ENCODE measurements around the gene ALKBH6. TPM values are rescaled to one million over a fixed set of nuclear protein-coding genes. Genes with fewer than 3 reads are reported as not detected.
"Not testable (repeated sequence)": the region's sequence is repeated elsewhere in the genome, so short reads cannot be mapped to it uniquely, and the experiment has no call there.

Gene ALKBH6
- total RNA-seq: 18.2 and 33.9 TPM in 2 replicates
- 29.9 TPM for polyA plus RNA-seq (2012)

- peak; percentile 99 for DNase-seq (ENCODE audit: low read depth)
These were observed at the start of gene ALKBH6 for GRCh38 chr19:36014012-36014924. TSS of gene ALKBH6 (minus strand) at chr19:36014213. CDS start at chr19:36013397, 816 bp downstream.

GRCh38 chr19:36061367-36061766 lies 47.4 kb upstream of the ALKBH6 start:
- DNase-seq (ENCODE audit: low read depth): no peak

- peak; percentile 61 for DNase-seq (ENCODE audit: low read depth)
These were observed 46.4 kb upstream of the ALKBH6 start for GRCh38 chr19:36060430-36060829.

DNA sequence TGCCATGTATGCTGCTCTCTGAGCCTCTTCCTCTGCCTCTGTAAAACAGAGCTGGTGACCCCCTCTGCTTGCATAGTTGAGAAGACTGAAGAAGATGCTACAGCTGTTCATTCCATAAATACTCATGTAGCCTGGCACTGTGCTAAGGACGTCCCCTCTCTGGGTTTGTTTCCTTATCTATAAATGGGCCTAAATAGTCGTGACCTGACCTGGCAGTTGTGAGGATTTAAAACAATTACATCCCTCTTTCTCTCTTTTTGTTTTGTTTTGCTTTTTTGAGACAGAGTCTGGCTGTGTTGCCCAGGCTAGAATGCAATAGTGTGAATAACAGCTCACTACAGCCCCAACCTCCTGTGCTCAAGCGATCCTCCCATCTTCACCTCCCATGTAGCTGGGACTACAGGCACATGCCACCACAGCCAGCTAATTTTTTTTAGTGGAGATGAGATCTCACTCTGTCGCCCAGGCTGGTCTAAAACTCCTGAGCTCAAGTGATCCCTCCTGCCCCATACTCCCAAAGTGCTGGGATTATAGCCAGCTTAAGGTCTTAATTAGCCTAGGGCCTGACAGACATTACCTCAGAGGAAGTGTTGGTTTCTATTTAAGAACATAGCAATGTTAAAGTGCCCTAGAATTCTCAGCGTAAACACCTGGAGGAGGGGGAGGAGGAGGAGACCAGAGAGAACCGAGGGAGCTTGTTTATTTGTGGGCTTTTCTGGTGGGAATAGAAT lies 45.3 kb upstream of the ALKBH6 start:
- DNase-seq (ENCODE audit: low read depth): peak; percentile 80

- peak; percentile 13 for DNase-seq (ENCODE audit: low read depth)
These were observed 44.6 kb upstream of the ALKBH6 start for GRCh38 chr19:36058481-36059179.

GRCh38 chr19:36054733-36055686 lies 41.0 kb upstream of the ALKBH6 start, which contains the start of gene WDR62:
TSS of gene WDR62 (plus strand) at chr19:36054897. CDS start at chr19:36054972, 75 bp downstream.
- peak; percentile 93 for DNase-seq (ENCODE audit: low read depth)

GRCh38 chr19:36054119-36054732 lies 40.2 kb upstream of the ALKBH6 start, which contains the start of gene THAP8:
TSS of gene THAP8 (minus strand) at chr19:36054285. CDS start at chr19:36054217, 68 bp downstream.
- DNase-seq (ENCODE audit: low read depth): peak; percentile 100

DNA sequence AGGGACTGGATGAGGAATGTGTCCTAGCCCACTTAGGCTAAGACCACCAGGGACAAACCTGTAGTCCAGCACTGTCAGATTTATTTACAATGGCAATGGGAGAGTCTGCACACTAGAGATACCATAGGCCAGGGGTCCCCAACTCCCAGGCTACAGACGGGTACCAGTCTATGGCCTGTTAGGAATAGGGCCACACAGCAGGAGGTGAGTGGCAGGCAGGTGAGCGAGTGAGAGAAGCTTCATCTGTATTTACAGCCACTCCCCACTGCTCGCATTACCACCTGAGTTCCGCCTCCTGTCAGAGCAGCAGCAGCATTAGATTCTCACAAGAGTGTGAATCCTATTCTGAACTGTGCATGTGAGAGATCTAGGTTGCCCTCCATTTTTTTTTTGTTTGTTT lies 37.6 kb upstream of the ALKBH6 start:
- DNase-seq (ENCODE audit: low read depth): no peak

- DNase-seq (ENCODE audit: low read depth): no peak
These were observed 37.2 kb upstream of the ALKBH6 start for GRCh38 chr19:36051236-36051635.

DNA sequence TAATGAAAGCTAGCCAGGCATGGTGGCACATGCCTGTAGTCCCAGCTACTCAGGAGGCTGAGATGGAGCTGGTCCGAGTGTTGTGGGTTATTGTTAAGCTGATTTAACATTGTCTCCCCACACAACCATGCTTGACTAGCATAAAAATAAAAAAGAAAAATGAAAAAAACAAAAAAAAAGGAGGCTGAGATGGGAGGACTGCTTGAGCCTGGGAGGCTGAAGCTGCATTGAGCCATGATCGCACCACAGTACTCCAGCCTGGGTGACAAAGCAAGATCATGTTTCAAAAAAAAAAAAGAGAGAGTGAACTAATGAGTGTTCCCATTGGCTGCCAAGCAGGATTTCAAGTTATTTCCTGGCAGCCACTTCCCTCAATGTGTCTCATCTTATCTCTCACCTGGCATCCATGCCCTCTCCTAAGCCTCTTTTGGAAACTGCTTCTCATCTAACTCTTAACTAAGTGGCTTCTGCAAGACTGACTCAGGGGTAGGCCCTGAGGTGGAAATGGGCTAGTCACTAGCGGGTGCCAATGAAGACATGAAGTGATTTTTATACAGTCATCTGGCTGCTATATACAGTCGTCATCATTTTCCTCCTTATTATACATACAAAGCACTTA lies 35.2 kb upstream of the ALKBH6 start:
- no peak for DNase-seq (ENCODE audit: low read depth)

GRCh38 chr19:36047835-36048234 lies 33.8 kb upstream of the ALKBH6 start:
- no peak for DNase-seq (ENCODE audit: low read depth)

DNA sequence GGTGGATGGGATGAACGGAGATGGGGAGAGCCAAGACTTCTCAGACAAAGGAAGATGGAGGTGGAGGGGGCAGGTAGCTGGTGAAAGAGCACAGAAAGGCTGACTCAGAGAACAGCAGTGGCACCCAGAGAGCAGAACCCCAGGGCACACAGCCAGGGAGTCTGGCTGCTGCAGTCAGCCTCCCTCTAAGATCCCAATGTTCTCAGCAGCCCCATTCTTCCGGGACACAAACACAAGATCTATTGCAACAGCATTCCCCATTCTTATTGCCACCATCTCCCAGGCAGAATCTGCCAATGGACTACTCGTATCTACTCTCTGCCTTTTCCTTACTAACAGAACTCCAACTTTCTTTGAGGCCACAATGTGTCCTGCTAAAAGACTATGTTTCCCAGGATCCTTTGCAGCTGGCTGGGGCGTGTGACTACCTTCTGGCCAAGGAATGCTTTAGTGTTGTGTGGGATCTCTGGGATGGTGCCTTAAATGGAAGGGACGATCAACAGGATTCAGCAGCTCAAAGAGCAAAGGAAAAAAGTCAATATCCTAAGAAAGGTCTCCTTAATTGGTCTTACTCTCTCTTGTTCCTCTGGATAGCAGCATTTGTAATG lies 32.5 kb upstream of the ALKBH6 start:
- no peak for DNase-seq (ENCODE audit: low read depth)

DNA sequence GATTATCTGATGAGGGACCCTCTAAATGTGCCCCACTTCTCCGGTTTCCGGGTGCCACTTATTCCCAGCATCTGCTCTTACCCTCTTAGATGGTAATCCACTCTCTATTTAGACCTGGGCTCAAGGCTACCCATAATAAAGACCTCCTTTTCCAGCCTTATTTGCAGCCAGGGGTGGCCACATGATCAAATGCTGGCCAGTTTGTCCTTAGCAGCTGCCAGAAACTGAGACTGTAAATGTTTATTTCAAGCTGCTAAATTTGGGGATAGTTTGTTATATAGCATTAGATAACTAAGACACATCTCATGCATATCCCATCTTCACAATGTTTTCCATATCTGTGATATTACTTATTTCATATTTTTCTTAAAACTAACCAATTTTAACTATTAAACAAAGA lies 29.9 kb upstream of the ALKBH6 start:
- DNase-seq (ENCODE audit: low read depth): no peak

DNA sequence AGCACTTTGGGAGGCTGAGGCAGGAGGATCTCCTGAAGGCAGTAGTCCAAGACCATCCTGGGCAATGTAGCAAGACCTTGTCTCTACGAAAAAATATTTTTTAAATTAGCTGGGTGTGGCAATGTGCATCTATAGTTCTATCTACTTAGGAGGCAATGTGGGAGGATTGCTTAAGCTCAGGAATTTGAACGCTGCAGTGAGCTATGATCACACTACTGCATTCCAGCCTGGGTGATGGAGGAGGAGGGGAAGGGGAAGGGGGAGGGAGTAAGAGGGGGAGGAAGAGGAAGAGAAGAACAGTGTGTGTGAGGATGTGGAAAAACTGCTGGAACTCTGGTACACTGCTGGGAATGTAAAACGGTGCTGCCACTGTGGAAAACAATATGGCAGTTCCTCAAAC lies 27.8 kb upstream of the ALKBH6 start:
- peak; percentile 22 for DNase-seq (ENCODE audit: low read depth)

DNA sequence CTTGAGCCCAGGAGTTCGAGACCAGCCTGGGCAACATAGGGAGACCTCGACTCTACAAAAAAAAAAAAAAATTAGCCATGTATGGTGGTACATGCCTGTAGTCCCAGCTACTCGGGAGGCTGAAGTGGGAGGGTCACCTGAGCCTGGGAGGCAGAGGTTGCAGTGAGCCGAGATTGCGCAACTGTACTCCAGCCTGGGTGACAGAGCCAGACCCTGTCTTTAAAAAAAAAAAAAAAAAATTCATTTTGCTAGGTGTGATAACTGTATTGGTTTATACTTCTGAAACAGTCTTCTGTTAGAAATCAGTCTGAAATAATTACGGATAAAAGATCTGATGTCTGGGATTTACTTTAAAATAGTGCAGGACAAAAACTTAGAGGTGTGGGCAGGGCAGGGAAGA lies 27.1 kb upstream of the ALKBH6 start:
- DNase-seq (ENCODE audit: low read depth): not testable (repeated sequence)

DNA sequence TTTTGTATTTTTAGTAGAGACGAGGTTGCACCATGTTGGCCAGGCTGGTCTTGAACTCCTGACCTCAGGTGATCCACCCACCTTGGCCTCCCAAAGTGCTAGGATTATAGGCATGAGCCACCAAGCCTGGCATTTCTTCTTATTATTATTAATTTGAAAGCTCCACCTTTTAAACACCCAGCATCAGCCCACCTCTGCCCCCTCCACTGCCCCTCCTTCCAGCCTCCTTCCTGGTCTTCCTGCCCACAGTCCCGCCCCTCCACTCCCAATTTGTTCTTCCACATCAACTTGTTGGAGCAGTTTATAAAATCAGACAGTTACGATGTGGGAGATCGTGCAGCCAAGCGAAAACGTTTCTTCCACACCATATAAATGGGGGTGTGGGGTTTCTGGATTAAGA lies 26.5 kb upstream of the ALKBH6 start:
- no peak for DNase-seq (ENCODE audit: low read depth)

GRCh38 chr19:36032251-36033104 lies 18.5 kb upstream of the ALKBH6 start, which contains the start of gene CLIP3:
TSS of gene CLIP3 (minus strand) at chr19:36032873. CDS start at chr19:36032357, 516 bp downstream.
- peak; percentile 70 for DNase-seq (ENCODE audit: low read depth)

GRCh38 chr19:36031308-36031707 lies 17.3 kb upstream of the ALKBH6 start:
- DNase-seq (ENCODE audit: low read depth): no peak

Measured in myocyte (in vitro differentiated cells).